HG03558 (cell line): ENCODE measurements around the gene TMEM91.

Experiments
- ATAC-seq: cut with Tn5 transposase; IDR thresholded peaks from one replicate; pipeline ENCODE4 v1.9.1; 2021; ENCODE audit warnings: moderate number of reproducible peaks; ENCODE audit not compliant: unreplicated experiment; ENCODE audit errors: extremely low read depth

The TMEM91 gene

GRCh38 chr19:41426116-41426841 lies 49.9 kb downstream of the TMEM91 start:
- no peak for ATAC-seq

- ATAC-seq, result no peak
These were observed 50.8 kb downstream of the TMEM91 start, which contains the start of gene B3GNT8 for GRCh38 chr19:41426952-41427646. Gene B3GNT8 (minus strand): TSS chr19:41427374. CDS start chr19:41426778, 596 bp downstream.

GRCh38 chr19:41427647-41428480 lies 51.5 kb downstream of the TMEM91 start:
- no peak for ATAC-seq

GRCh38 chr19:41428481-41428859 lies 52.1 kb downstream of the TMEM91 start:
- no peak for ATAC-seq

GRCh38 chr19:41430922-41431321 lies 54.6 kb downstream of the TMEM91 start:
- ATAC-seq, result no peak

GRCh38 chr19:41431426-41432386 lies 55.4 kb downstream of the TMEM91 start:
- ATAC-seq, result no peak

- ATAC-seq, result no peak
These were observed 56.8 kb downstream of the TMEM91 start for GRCh38 chr19:41433171-41433570.
